B cell (primary cell): ENCODE measurements around the gene PSMG1.

Experiments
- EZH2 ChIP-seq: IDR thresholded peaks from 2 replicates; pipeline ENCODE4 v1.6.1; 2012; ENCODE audit warnings: borderline replicate concordance, low read depth, mild to moderate bottlenecking, moderate library complexity, low read length; ENCODE audit not compliant: insufficient read depth, poor library complexity, severe bottlenecking
- TF ChIP-seq, protein P1 (sequence below): fragments of 200-600 bp; IDR thresholded peaks from one replicate; pipeline ENCODE4 v1.8.0; 2022; ENCODE audit warnings: antibody characterized with exemption, mild to moderate bottlenecking

DNA sequence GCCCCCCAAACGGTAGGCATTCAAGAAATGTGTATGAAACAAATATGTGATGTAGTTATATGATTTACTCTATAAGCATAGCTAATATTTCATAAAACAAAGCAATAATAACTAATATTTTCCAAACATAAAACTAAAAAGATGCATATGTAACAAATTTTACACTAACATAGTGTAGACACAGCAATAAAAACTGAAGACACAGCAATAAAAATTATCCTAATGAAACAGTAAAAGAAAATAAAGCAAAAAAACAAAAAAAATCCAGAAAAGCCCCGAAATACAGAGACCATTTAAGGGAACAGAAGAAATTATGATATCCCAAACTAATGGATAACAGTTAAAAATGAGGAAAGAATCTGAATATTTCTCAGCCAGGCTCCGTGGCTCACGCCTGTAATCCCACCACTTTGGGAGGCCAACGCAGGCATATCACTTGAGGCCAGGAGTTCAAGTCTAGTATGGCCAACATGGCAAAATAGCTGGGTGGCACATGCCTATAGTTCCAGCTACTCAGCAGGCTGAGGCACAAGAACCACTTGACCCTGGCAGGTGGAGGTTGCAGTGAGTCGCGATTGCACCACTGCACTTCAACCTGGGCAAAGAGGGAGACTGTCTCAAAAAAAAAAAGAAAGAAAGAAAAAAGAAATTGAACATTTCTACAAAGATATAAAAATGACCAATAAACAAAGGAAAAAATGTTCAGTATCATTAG lies 38.2 kb upstream of the PSMG1 start:
- no peak for TF ChIP-seq EZH2
- TF ChIP-seq, protein P1, sequence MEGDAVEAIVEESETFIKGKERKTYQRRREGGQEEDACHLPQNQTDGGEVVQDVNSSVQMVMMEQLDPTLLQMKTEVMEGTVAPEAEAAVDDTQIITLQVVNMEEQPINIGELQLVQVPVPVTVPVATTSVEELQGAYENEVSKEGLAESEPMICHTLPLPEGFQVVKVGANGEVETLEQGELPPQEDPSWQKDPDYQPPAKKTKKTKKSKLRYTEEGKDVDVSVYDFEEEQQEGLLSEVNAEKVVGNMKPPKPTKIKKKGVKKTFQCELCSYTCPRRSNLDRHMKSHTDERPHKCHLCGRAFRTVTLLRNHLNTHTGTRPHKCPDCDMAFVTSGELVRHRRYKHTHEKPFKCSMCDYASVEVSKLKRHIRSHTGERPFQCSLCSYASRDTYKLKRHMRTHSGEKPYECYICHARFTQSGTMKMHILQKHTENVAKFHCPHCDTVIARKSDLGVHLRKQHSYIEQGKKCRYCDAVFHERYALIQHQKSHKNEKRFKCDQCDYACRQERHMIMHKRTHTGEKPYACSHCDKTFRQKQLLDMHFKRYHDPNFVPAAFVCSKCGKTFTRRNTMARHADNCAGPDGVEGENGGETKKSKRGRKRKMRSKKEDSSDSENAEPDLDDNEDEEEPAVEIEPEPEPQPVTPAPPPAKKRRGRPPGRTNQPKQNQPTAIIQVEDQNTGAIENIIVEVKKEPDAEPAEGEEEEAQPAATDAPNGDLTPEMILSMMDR, result no peak
